Measurements from ENCODE around the gene ABCC3.

Gene ABCC3

DNA sequence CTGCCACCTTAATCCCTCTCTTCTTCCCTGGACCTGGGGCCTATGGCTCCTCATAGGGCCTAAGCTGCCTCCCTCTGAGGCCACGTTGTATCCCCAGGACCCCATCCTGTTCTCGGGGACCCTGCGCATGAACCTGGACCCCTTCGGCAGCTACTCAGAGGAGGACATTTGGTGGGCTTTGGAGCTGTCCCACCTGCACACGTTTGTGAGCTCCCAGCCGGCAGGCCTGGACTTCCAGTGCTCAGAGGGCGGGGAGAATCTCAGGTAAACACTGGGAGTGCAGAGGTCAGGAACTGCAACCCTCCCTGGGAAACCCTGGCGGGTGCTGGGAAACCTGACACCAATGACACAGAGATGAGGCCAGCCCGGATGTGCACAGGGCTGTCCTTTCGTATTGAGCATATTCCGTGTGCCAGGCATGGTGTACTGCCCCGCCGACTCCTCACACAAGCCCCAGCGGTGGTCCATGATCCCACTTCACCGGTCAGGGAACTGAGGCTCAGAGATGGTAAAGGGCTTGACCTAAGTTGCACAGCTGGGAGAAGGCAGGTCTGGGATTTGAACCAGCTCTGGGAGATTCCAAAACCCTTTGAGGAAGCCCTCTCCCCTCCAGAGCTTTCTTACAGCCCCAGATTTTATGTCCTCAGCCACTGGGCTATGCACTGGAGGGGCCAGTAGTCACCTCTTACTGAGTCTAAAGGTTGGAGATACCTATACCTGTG, 50.1 kb downstream of the ABCC3 start:
- no peak for DNase-seq (ENCODE audit: low read depth)

DNA sequence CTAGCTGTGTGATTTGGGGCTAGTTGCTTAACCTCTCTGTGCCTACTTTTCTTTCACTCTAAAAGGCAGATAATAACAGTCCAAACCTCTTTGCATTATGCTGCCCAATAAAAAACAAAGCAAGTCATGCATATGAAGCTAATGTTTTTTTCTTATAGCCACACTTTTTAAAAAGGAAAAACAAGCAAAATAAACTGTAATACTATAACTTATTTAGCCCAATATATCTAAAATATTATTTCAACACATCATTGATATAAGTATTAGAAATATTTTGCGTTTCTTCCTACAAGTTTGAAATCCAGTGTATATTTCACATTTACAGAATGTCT, 50.6 kb downstream of the ABCC3 start:
- DNase-seq (ENCODE audit: low read depth): no peak

DNA sequence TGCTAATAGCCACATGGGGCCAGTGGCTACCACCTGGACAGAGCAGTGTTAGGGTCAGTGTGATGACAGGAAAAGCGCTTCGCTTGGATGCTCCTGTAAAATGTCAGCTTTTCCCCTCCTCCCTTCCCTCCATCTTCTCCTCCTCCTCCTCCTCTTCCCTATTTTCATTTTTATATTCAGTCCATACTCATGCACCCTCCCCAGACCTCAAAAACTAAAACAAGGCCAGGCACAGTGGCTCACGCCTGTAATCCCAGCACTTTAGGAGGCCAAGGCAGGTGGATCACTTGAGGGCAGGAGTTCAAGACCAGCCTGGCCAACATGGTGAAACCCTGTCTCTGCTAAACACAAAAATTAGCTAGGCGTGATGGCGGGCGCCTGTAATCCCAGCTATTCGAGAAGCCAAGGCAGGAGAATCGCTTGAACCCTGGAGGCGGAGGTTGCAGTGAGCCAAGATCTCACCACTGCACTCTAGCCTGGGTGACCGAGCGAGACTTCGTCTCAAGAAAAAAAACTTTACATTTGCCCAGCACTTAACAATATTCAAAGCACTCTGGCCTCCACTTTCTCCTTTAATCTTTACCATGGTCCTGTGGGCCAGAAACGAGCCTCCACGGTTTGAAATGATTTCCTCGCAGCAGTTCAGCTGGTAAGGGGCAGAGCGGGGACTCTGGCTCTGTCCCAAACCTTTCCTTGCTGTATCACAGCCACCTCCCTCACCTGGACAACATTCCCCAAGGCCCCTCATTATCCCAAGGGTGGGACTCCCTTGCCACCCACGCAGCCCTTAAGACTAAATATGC, 51.2 kb downstream of the ABCC3 start:
- no peak for DNase-seq (ENCODE audit: low read depth)

DNA sequence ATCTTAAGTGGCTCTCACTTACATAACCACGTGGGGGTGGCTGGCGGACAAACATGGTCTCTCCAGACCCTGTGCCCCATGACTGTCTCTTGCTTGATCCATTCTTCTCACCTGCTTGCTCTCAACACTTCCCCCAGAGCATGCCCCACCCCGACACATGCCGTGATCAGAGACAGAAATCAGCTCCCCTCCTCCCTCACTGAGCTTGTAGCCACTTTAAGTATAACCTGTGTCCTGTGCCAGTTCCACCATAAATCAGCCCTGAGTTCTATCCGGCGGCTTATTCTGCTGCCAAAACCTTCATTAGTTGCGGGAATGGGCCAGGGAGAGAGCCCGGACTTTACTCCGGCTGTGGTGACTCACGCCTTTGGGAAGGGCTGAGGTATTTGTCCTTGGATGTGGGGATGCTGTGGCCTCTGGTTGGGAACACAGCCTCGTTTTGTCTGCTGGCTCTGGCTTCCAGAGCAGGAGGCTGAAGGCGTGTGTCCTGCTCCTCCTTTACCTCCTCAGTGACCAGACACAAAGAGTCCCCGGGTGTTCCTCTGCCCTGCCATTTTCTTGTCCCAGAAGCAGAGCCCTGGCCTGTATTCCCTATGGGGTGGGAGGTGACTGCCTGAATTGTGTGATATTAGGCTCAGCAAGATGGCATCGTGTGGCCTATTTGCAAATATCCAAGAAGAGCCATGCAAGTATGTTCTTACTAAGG, 52.0 kb downstream of the ABCC3 start:
- peak; percentile 78 for DNase-seq (ENCODE audit: low read depth)

DNA sequence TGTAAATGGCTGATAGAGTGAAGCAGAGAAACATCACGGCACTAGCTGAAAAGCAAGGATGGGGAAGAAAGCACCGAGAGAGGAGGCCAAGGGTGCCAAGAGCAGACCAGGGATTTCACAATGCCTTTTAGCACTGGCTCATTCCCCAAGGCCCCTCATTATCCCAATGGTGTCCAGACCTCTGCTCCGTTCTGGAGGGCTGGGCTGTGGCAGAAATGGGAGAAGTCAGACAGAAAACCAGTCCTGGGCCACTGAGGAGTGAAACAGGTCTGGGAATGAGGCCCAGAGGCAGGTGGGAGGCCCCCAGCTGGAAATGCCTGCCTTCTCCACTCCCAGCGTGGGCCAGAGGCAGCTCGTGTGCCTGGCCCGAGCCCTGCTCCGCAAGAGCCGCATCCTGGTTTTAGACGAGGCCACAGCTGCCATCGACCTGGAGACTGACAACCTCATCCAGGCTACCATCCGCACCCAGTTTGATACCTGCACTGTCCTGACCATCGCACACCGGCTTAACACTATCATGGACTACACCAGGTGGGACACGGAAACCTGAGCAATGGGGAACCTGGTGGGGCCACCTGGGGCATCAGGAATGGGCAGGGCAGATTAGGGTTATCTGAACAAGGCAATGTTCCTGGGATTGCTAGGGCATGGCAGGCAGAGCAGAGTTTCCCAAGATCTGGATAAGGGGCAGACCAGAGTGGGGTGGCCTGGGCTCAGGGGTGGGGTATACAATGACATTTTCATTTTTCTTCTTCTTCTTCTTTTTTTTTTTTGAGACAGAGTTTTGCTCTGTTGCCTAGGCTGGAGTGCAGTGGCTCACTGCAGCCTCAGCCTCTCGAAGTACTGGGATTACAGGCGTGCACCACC, 52.8 kb downstream of the ABCC3 start:
- DNase-seq (ENCODE audit: low read depth): no peak

DNA sequence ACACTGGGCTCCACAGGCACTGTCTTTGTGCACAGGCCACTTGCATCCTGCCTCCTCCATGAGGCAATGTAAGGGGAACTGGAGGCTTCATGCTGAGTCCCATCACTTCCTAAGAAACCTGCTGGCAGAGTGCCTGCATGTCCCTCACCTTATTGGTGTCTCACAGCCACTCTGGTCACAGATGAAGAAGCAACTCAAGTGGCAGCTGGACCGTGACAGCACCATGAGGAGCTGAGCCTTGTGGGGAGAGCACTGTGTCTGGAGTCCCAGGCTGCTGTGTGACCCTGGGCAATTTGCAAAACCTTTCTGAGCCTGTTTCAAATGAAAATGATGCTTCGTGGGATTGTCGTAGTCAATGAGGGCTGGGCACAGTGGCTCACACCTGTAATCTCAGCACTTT, 53.6 kb downstream of the ABCC3 start:
- no peak for DNase-seq (ENCODE audit: low read depth)

DNA sequence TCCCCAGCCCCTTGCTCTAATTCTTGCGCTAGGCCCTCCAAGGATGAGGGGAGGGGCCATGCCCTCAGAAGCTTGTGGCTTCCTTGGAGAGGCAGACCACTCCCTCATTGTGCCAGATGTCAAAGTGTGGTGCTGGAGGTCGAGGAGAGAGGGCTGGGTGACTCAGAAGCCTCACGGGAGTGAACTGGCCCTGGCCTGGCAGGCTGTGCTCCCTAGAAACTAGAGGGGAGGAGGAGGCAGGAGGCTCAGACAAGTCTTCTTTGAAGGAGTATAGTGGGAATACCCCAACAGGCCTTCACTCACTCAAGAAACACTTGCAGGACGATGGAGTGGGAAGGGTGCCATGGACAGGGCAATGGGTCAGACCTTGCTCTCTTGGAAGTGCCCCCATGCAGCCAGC, 54.6 kb downstream of the ABCC3 start:
- DNase-seq (ENCODE audit: low read depth): peak; percentile 36

DNA sequence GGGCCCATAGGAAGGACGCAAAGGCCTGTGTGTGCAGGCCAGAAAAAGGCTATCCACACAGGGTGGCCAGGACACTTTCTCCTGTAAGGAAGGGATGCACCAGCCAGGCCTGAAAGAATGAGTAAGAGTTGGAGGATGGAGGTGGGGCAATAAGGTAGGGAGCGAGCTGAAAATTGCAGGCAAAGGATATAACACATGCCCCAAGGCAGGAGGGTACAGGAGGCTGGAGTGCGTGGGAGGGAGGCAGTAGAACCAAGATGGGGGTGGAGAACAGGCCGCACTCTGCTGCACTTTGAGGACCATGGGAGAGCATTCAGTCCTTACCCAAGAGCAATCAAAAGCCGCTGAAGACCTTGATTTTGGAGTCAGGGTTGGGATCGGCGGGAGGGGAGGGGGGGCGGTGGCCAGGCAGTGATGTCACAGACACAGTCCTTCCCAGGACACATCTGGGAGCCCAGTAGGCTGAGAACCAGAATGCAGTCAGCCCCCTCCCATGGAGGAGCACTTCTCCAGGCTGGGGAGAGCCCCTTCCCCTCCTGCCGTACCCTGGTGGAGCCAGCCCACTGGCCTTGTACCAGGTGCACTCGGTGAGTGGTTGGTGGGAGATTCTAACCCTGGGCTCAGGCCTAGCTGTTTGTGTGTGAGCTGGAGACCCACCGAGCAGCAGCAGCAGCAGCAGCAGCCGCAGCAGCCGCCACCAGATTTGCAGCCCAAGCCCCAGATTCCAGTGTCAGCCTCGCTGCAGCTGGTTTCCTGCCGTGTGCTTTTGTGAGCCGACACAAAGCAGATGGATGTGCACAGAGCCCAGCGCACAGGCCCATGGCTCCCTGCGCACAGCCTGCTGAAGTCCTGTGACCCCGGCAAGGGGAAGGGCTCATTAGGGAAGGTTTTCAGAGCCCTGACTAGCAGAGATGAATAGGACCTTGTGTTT, 55.5 kb downstream of the ABCC3 start:
- no peak for DNase-seq (ENCODE audit: low read depth)

DNA sequence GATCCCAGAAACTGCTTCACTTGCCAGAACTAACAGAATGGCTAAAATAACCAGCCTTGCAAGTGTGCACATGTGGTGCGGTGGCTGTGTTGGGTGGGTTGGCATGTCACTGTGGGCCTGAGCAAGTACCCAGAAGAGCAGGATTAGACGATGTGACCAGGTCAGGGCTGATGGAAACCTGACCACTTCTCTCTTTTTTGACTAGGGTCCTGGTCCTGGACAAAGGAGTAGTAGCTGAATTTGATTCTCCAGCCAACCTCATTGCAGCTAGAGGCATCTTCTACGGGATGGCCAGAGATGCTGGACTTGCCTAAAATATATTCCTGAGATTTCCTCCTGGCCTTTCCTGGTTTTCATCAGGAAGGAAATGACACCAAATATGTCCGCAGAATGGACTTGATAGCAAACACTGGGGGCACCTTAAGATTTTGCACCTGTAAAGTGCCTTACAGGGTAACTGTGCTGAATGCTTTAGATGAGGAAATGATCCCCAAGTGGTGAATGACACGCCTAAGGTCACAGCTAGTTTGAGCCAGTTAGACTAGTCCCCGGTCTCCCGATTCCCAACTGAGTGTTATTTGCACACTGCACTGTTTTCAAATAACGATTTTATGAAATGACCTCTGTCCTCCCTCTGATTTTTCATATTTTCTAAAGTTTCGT, 56.3 kb downstream of the ABCC3 start:
- DNase-seq (ENCODE audit: low read depth): no peak

DNA sequence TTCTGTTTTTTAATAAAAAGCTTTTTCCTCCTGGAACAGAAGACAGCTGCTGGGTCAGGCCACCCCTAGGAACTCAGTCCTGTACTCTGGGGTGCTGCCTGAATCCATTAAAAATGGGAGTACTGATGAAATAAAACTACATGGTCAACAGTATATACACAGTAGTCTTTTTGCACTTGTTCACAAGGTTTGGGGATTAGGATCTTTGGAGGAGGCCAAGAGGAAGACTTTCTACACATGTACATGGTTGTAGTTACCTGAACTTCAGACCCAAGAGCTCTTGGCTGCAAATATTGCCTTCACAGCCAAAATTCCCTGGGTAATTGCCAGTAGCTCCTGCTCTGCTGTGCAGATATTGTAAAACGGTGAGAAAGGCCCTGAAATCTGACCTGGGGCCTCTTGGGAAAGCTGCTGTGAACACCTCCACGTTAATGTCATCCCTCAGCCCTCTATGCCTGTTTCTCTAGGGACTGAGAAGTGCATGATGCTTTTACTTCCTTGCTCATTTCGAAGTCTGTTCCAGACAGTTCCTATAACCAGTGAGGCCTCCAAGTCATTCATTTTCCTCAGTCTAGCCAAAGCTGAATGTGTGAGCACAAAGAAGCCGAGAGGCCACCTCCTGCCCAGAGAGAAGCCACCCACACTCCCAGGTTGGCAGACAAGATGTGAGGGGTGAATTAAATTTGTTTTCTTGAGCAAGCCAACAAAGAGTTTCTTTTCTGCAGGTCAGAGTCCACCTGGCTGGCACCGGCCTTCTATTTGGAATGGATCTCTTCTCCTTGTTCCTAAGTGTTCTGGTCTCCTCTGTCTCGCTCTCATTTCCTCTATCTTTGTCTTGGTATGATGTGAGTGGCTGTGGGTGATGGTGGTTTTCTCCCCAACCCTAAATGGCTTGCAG, 57.1 kb downstream of the ABCC3 start:
- no peak for DNase-seq (ENCODE audit: low read depth)

DNA sequence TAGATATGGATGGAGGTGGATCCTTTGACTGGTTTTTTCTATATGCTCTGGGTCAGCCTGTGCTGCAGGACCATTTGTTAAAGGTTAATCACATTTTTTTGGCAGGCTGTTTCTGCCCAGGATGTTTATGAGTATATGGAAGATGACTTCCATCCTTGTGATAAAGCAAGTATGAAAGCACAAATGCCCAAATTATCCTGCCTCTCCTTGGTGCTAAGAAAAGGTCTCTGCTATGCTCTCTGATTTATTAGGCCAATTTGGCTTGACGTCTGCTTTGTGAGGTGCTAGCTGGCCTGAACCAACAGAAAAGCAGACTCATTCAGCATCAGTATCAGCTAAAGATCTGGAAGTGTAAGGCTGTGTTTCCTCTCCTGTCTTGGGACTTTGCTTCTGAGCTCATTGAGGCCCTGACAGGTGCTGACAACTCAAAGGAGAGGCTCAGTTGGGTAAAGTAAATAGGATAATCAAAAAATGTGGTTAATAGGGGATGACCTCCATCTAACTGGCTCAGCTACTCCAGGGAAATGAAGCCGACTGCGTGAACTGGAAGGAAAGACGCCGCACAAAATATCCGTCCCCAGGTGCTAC, 57.9 kb downstream of the ABCC3 start:
- DNase-seq (ENCODE audit: low read depth): no peak

DNA sequence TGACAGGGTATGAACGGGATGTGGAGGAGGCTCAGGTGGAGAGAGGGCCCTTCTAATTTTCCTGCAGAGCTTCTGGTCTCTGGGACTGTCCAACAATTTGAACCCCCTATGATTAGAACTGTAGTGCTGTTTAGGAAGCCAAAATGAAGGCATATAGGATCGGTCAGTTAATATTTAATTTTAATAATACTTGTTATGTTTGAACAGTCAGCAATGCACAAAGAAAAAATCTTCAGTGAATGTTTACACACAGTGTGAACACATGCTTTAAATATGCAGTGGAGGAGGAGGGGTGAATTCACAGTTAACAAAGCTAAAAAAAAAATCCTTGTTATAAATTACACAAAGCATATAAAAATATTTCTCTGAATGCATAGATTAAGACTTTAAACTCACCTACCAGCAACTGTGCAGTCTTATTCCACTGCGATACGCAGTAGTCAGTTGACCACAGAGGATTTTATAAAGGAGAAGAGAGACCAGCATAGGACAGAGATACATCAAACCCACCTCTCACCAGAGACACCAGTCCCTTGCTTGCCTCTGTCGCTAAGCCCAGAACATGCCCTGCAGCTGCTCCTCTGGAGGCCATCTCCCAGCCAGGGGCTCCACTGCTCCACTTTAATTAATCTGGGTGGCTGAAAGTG, 58.5 kb downstream of the ABCC3 start:
- no peak for DNase-seq (ENCODE audit: low read depth)

DNA sequence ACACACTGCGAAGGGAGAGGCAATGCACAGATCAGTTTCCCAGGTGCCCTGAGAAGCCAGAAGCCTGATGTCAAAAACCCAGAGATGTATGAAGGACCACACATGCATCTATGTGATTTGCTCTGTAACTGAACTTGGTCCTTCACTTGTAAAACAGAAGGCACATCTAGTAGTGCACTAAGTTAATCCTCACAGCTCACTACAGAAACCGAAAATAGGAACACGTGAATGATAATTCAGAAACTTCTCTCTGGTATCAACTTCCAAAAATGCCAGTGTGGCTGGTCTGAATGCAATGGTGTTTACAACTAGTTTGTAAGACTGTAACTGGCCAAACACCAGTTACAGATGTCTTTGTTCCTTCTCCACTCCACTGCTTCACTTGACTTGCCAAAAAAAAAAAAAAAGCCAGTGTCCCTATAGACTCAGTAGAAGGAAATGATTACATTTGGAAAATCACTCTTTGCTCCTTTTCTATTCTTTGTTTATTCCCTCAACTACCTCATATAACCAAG, 61.7 kb downstream of the ABCC3 start:
- no peak for DNase-seq (ENCODE audit: low read depth)

DNA sequence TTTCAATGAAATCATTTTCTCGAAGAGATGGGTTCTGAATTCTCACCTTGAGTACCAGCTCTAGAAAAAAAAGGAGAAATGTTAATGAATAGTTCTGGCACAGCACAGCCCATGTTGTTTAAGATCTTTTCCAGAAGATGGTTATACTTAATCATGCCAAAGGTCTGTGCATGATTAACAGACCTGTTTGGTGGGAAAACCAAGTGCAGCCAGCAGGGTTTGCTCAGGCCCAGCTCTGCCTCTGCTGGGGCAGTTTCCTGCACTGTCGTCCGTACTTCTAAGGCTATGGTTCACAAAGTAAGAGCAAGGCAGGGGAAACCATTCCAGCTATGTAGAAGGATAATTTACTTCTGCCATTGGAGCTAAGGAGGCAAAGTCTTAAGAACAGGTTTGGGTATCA, 62.4 kb downstream of the ABCC3 start:
- DNase-seq (ENCODE audit: low read depth): no peak

DNA sequence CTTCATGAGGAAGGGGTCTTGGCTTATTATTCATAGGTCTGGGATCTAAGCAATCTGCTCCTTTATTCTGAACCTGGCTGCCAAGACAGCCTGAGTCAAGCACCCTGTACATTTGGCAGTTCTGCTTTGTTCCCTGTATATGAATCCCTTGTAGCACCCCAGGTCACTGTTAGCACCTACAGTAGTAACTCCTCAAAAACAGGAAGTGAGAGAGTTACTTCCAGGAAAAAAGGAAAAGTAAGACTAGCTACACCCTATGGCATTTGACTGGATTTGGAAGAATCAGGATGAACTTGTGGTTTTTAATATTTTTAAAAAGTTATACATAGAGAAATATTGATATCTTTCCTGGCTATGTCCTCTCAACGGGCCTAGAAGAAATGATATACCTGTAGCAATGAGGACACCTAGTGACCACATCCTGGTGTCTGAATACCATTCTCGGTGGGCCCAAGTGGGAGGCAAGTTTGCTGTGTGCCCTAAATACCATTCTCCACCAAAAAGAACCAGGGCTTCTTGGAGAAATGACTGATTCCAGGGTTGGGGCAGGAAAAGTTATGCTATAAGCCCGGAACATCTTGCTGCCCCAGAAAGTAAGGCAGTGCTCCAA, 63.1 kb downstream of the ABCC3 start:
- DNase-seq (ENCODE audit: low read depth): no peak

DNA sequence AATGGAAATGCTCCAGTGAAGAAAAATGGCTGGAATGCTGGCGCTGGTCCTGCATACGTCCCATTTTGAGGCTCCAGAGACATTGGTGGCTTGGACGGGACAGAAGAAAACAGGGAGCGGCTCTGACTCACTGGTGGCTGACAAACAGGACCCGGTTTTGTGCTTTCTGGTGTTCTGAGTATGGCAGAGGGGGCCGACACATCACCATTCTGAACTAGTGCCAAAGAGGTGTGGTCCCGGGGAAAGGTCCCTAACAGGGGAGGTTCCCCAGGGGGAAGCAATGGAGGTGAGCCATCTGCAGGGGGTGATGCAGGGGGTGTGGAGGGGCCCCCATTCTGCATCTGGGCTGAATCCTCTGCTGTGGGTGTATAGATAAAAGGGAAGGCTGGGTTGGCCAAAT, 64.7 kb downstream of the ABCC3 start:
- no peak for DNase-seq (ENCODE audit: low read depth)

DNA sequence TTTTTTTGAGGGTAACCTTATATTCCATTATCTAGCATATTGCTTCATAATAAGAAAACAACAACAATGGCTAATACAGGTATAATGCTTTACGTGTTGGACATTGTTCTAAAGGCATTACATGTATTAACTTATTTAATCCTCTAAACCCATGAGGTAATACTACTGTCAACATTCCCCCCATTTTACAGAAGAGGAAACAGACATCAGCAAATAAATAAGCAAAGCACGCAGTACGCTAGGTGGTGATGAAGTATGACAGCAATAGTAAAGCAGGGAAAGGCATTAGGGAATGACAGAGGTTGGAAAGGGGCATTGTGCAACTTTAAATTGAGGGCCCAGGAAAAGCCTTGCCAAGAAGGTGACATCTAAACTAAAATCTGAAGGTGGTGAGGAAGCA, 68.5 kb downstream of the ABCC3 start:
- DNase-seq (ENCODE audit: low read depth): no peak

Measured in stromal cell of bone marrow (primary cell).